Effector CD8-positive, alpha-beta T cell (primary cell): ENCODE measurements around the gene BAIAP2.
"Not testable (repeated sequence)": the region's sequence is repeated elsewhere in the genome, so short reads cannot be mapped to it uniquely, and the experiment has no call there.

ENCODE experiments used
- DNase-seq: peaks from one replicate; lab custom pipeline; 2025; lab: John Stamatoyannopoulos, UW

BAIAP2 gene

GRCh38 chr17:81021531-81022343 is 13.2 kb upstream of the BAIAP2 start:
- DNase-seq: no peak

- no peak for DNase-seq
Observed at GRCh38 chr17:81022344-81022676, 12.6 kb upstream of the BAIAP2 start.

- no peak for DNase-seq
Observed at GRCh38 chr17:81025065-81025740, 9.7 kb upstream of the BAIAP2 start.

GRCh38 chr17:81025741-81026129 is 9.2 kb upstream of the BAIAP2 start:
- no peak for DNase-seq

- DNase-seq: no peak
Observed at GRCh38 chr17:81026266-81027036, 8.5 kb upstream of the BAIAP2 start.

GRCh38 chr17:81027038-81027437 is 7.9 kb upstream of the BAIAP2 start:
- DNase-seq: no peak

- no peak for DNase-seq
Observed at GRCh38 chr17:81027591-81028505, 7.1 kb upstream of the BAIAP2 start.

GRCh38 chr17:81028506-81028858 is 6.5 kb upstream of the BAIAP2 start:
- DNase-seq: no peak

- DNase-seq: no peak
Observed at GRCh38 chr17:81029859-81030258, 5.1 kb upstream of the BAIAP2 start.

- DNase-seq: not testable (repeated sequence)
Observed at GRCh38 chr17:81030312-81030711, 4.6 kb upstream of the BAIAP2 start.

- DNase-seq: no peak
Observed at GRCh38 chr17:81030741-81031565, 4.0 kb upstream of the BAIAP2 start.

- DNase-seq: no peak
Observed at GRCh38 chr17:81031566-81032550, 3.1 kb upstream of the BAIAP2 start.

GRCh38 chr17:81032641-81033480 is 2.1 kb upstream of the BAIAP2 start:
- DNase-seq: no peak

- no peak for DNase-seq
Observed at GRCh38 chr17:81033535-81034167, 1.3 kb upstream of the BAIAP2 start.

GRCh38 chr17:81034168-81034777 is 678 bp upstream of the BAIAP2 start:
- no peak for DNase-seq

GRCh38 chr17:81035521-81036196 is 708 bp downstream of the BAIAP2 start:
- no peak for DNase-seq
